Breast epithelium (tissue), 3 donors: Measurements from ENCODE around the gene NOL4.

Experiments
- CTCF ChIP-seq, 3 donors: fragments of 450-650 bp; IDR thresholded peaks; one replicate each; pipeline ENCODE4 v1.5.1; 2016 to 2017; ENCODE audit warnings: antibody characterized with exemption in 3 of 3, mild to moderate bottlenecking in 3 of 3, moderate library complexity in 3 of 3
- POLR2A ChIP-seq: fragments of 450-650 bp; IDR thresholded peaks from one replicate; pipeline ENCODE4 v1.6.1; 2016; ENCODE audit warnings: antibody characterized with exemption, mild to moderate bottlenecking, moderate library complexity
- POLR2AphosphoS5 ChIP-seq, 3 donors: sonication (generic); formaldehyde crosslinking; IDR thresholded peaks; one replicate each; pipeline ENCODE4 v1.6.1; 2017; ENCODE audit warnings: antibody characterized with exemption in 3 of 3

DNA sequence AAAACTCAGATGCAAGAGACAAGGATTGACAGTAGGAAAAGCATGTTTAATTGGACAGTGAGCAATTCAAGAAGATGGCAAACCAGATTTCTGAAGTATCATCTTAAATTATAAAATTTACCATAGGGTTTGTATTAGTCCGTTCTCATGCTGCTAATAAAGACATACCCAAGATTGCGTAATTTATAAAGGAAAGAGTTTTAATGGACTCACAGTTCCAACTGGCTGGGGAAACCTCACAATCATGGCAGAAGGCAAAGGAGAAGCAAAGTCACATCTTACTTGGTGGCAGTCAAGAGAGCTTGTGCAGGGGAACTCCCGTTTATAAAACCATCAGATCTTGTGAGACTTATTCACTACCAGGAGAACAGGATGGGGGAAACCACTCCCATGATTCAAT, 24.0 kb upstream of the NOL4 start:
- no peak for TF ChIP-seq CTCF (IDR thresholded peaks at IDR 0.05)
- no peak for TF ChIP-seq POLR2A
- no peak for TF ChIP-seq POLR2AphosphoS5 (IDR thresholded peaks at IDR 0.05)
